OCI-M1 (cell line): Measurements from ENCODE around the gene KLHL40.

Experiments
- DNase-seq: peaks from one replicate; lab custom pipeline; 2025; lab: John Stamatoyannopoulos, UW

KLHL40 gene

GRCh38 chr3:42723219-42723618 lies 37.9 kb downstream of the KLHL40 start:
- no peak for DNase-seq

- no peak for DNase-seq
These were observed 40.1 kb downstream of the KLHL40 start for GRCh38 chr3:42725454-42725853.

- DNase-seq: no peak
These were observed 42.7 kb downstream of the KLHL40 start for GRCh38 chr3:42728056-42728455.

- DNase-seq: no peak
These were observed 43.5 kb downstream of the KLHL40 start for GRCh38 chr3:42728668-42729364.

GRCh38 chr3:42729404-42730145 lies 44.2 kb downstream of the KLHL40 start:
- no peak for DNase-seq

- no peak for DNase-seq
These were observed 45.0 kb downstream of the KLHL40 start for GRCh38 chr3:42730294-42730693.

- no peak for DNase-seq
These were observed 45.5 kb downstream of the KLHL40 start for GRCh38 chr3:42730706-42731420.

GRCh38 chr3:42731476-42732195 lies 46.3 kb downstream of the KLHL40 start:
- DNase-seq: no peak

- DNase-seq: no peak
These were observed 47.0 kb downstream of the KLHL40 start for GRCh38 chr3:42732196-42732828.

GRCh38 chr3:42732829-42733459 lies 47.6 kb downstream of the KLHL40 start:
- no peak for DNase-seq

GRCh38 chr3:42733501-42734262 lies 48.3 kb downstream of the KLHL40 start:
- no peak for DNase-seq

GRCh38 chr3:42734263-42734860 lies 49.0 kb downstream of the KLHL40 start:
- DNase-seq: no peak

GRCh38 chr3:42735019-42735418 lies 49.7 kb downstream of the KLHL40 start:
- DNase-seq: no peak

- DNase-seq: no peak
These were observed 50.3 kb downstream of the KLHL40 start for GRCh38 chr3:42735615-42736014.

GRCh38 chr3:42736081-42736480 lies 50.7 kb downstream of the KLHL40 start:
- no peak for DNase-seq

- no peak for DNase-seq
These were observed 51.2 kb downstream of the KLHL40 start for GRCh38 chr3:42736531-42736930.

- peak; percentile 5 for DNase-seq
These were observed 54.2 kb downstream of the KLHL40 start for GRCh38 chr3:42739401-42740158.

- DNase-seq: no peak
These were observed 56.5 kb downstream of the KLHL40 start for GRCh38 chr3:42741796-42742195.
